Osteoblast (primary cell): Measurements from ENCODE around the gene RTBDN. TPM values are rescaled to one million over a fixed set of nuclear protein-coding genes. Genes with fewer than 3 reads are reported as not detected.

Experiments used
- DNase-seq: peaks from one replicate; pipeline ENCODE4 v3.0.0; 2011; ENCODE audit warnings: low spot score, mixed read lengths; ENCODE audit not compliant: insufficient read length; ENCODE audit errors: missing footprints
- H2AFZ ChIP-seq: 2 replicates; pipeline ENCODE4 v1.6.0; 2011; ENCODE audit warnings: mild to moderate bottlenecking, low read length
- H3K27ac ChIP-seq: 2 replicates; pipeline ENCODE4 v1.5.1; 2011; ENCODE audit warnings: mild to moderate bottlenecking, low read depth, low read length, moderate library complexity
- H3K27me3 ChIP-seq: 2 replicates; pipeline ENCODE4 v1.6.0; 2012; ENCODE audit warnings: mild to moderate bottlenecking, control low read depth, inconsistent platforms, low read length, moderate library complexity; ENCODE audit not compliant: insufficient read depth
- H3K36me3 ChIP-seq: 2 replicates; pipeline ENCODE4 v1.5.1; 2011; ENCODE audit warnings: mild to moderate bottlenecking, low read length, control low read depth, moderate library complexity; ENCODE audit not compliant: insufficient read depth
- H3K4me1 ChIP-seq: 2 replicates; pipeline ENCODE4 v1.5.1; 2011; ENCODE audit warnings: mild to moderate bottlenecking, low read length, control low read depth, moderate library complexity; ENCODE audit not compliant: insufficient read depth
- H3K4me2 ChIP-seq: 2 replicates; pipeline ENCODE4 v1.6.0; 2011; ENCODE audit warnings: mild to moderate bottlenecking, low read length; ENCODE audit not compliant: insufficient read depth
- H3K4me3 ChIP-seq: fragments of 200-600 bp; sonication (generic); 3 replicates; pipeline ENCODE4 v1.5.1; 2012; ENCODE audit warnings: mild to moderate bottlenecking, low read length, inconsistent platforms; ENCODE audit not compliant: insufficient read depth
- H3K79me2 ChIP-seq: 2 replicates; pipeline ENCODE4 v1.6.0; 2012; ENCODE audit warnings: mild to moderate bottlenecking, low read length, control low read depth, inconsistent platforms; ENCODE audit not compliant: insufficient read depth
- H3K9me3 ChIP-seq: 2 replicates; pipeline ENCODE4 v1.5.1; 2011; ENCODE audit warnings: low read depth, low read length, control low read depth
- H4K20me1 ChIP-seq: 2 replicates; pipeline ENCODE4 v1.6.0; 2012; ENCODE audit warnings: mild to moderate bottlenecking, low read length, control low read depth; ENCODE audit not compliant: insufficient read depth
- CTCF ChIP-seq: IDR thresholded peaks from 2 replicates; pipeline ENCODE4 v1.5.1; 2011; ENCODE audit warnings: mild to moderate bottlenecking, low read depth, low read length, moderate library complexity; ENCODE audit errors: extremely low read depth
- total RNA-seq: library from RNA; depleted of rRNA; stranded (reverse); fragments of >200 nt; gene quantifications from 2 replicates; pipeline ENCODE4 v1.2.3, GENCODE V29; 2012

RTBDN gene
- total RNA-seq, 1 donor, result not detected

GRCh38 chr19:12788042-12788681, 46.2 kb downstream of the RTBDN start:
- no peak for DNase-seq
- peak overlapping the region; percentile 28 for H2AFZ ChIP-seq
- H3K36me3 ChIP-seq, result no peaks in the 10 kb centered on the region
- TF ChIP-seq CTCF, result no peak
- H3K27ac ChIP-seq, result peak overlapping the region; percentile 92
- H3K4me3 ChIP-seq, result peak overlapping the region; percentile 98
- H3K4me1 ChIP-seq, result peaks cover 31% of the 10 kb centered on the region
- H3K27me3 ChIP-seq, result no peaks in the 10 kb centered on the region
- H3K9me3 ChIP-seq, result no peaks in the 10 kb centered on the region
- peak overlapping the region; percentile 88 for H3K4me2 ChIP-seq
- H3K79me2 ChIP-seq, result peaks cover 19% of the 10 kb centered on the region
- H4K20me1 ChIP-seq, result peaks cover 12% of the 10 kb centered on the region

GRCh38 chr19:12787458-12787857, 46.9 kb downstream of the RTBDN start:
- DNase-seq, result no peak
- peaks cover 9% of the 10 kb centered on the region for H4K20me1 ChIP-seq
- no peaks in the 10 kb centered on the region for H3K27me3 ChIP-seq
- no peak overlapping the region for H3K4me3 ChIP-seq
- TF ChIP-seq CTCF, result no peak
- H3K9me3 ChIP-seq, result no peaks in the 10 kb centered on the region
- peaks cover 37% of the 10 kb centered on the region for H3K4me1 ChIP-seq
- no peak overlapping the region for H3K27ac ChIP-seq
- H2AFZ ChIP-seq, result no peak overlapping the region
- peaks cover 12% of the 10 kb centered on the region for H3K79me2 ChIP-seq
- no peaks in the 10 kb centered on the region for H3K36me3 ChIP-seq
- H3K4me2 ChIP-seq, result no peak overlapping the region

- no peak overlapping the region for H3K4me3 ChIP-seq
- H3K9me3 ChIP-seq, result no peaks in the 10 kb centered on the region
- no peak overlapping the region for H3K4me2 ChIP-seq
- TF ChIP-seq CTCF, result no peak
- no peaks in the 10 kb centered on the region for H3K27me3 ChIP-seq
- peaks cover 4% of the 10 kb centered on the region for H4K20me1 ChIP-seq
- peaks cover 7% of the 10 kb centered on the region for H3K79me2 ChIP-seq
- H3K36me3 ChIP-seq, result no peaks in the 10 kb centered on the region
- H3K27ac ChIP-seq, result peak overlapping the region; percentile 11
- peaks cover 41% of the 10 kb centered on the region for H3K4me1 ChIP-seq
- H2AFZ ChIP-seq, result no peak overlapping the region
- DNase-seq, result peak; percentile 67
These were observed 47.4 kb downstream of the RTBDN start for GRCh38 chr19:12786952-12787351.

- Histone ChIP-seq H3K27ac (peak overlapping the region; percentile 86), H3K4me3 (no peak overlapping the region), H3K9me3 (no peaks in the 10 kb centered on the region), H3K36me3 (no peaks in the 10 kb centered on the region), H3K4me2 (no peak overlapping the region), H3K79me2 (peaks cover 2% of the 10 kb centered on the region), H4K20me1 (no peaks in the 10 kb centered on the region), H3K27me3 (no peaks in the 10 kb centered on the region), H3K4me1 (peaks cover 41% of the 10 kb centered on the region), H2AFZ (peak overlapping the region; percentile 83)
- no peak for TF ChIP-seq CTCF
- DNase-seq, result peak; percentile 84
These were observed 48.1 kb downstream of the RTBDN start for GRCh38 chr19:12786141-12786870.
